Measurements from ENCODE around the gene WNK4.

The WNK4 gene

DNA sequence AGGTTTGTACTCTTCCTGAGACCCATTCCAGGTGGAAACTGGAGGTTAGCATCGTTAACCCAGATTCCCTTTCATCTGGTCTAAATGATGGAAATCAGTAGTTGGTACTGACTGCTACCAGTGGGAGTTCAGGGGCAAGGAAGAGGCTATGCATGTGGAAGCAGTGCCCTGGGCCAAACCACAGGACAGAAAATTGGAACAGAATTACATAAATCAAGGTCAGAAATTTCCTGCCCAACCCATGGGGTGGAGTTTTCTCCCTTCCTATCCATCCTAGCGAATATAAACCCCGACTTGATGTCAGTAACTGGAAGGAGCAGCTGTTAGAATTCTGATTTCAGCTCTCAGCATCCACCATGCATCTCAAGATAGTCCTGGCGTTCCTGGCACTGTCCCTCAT is 63.9 kb downstream of the WNK4 start, which contains the start of gene AOC2:
AOC2 (plus strand) TSS at position 310 of the 400 bp plus-strand sequence; CDS start at position 357, 47 bp downstream.
- no peak within 1 kb of the TSS for H3K14ac ChIP-seq (ENCODE audit: low read length)
- no peaks in the 10 kb centered on the region for H3K27me3 ChIP-seq (ENCODE audit: control insufficient read depth in 3 of 3, insufficient read depth in 3 of 3, low read depth in 1 of 3, low read length in 3 of 3)
- no peak within 1 kb of the TSS for H4K91ac ChIP-seq (ENCODE audit: low read depth, low read length, poor library complexity)
- no peak within 1 kb of the TSS for H2BK15ac ChIP-seq (ENCODE audit: low read length)
- no peak within 1 kb of the TSS for H3K4me3 ChIP-seq (ENCODE audit: low read length in 2 of 2)
- no peak within 1 kb of the TSS for H3K18ac ChIP-seq (ENCODE audit: low read length)
- H4K8ac ChIP-seq (ENCODE audit: low read depth, low read length): no peak within 1 kb of the TSS
- no peak within 1 kb of the TSS for H3K27ac ChIP-seq (replicated peaks; ENCODE audit: low read length)
- H3K23ac ChIP-seq (ENCODE audit: low read depth, low read length, poor library complexity): no peak within 1 kb of the TSS
- DNase-seq (ENCODE audit: low spot score): no peak
- H3K36me3 ChIP-seq (replicated peaks in 1 of 2; ENCODE audit: control insufficient read depth in 2 of 2, insufficient read depth in 2 of 2, low read length in 2 of 2): peaks cover 33 to 65% of the 10 kb centered on the region in 2 donors
- no CpG with 5 or more reads among the region's 4 CpGs for WGBS, 2 donors (ENCODE audit: extremely low coverage in 2 of 2, insufficient read length in 2 of 2, insufficient replicate concordance in 1 of 2)
- no peak within 1 kb of the TSS for H2AFZ ChIP-seq (ENCODE audit: low read length)
- H3K4me2 ChIP-seq (ENCODE audit: insufficient read depth, low read length, poor library complexity, severe bottlenecking): no peak within 1 kb of the TSS
- no peak within 1 kb of the TSS for H2BK120ac ChIP-seq (ENCODE audit: low read depth, low read length)
- no peak within 1 kb of the TSS for H2BK5ac ChIP-seq (ENCODE audit: low read length)
- no peak within 1 kb of the TSS for H2AK5ac ChIP-seq (ENCODE audit: low read depth, low read length)
- H3K9ac ChIP-seq (ENCODE audit: low read depth, low read length, poor library complexity): no peak within 1 kb of the TSS
- H3K79me1 ChIP-seq (ENCODE audit: low read depth, low read length): no peaks in the 10 kb centered on the region
- H2BK12ac ChIP-seq (ENCODE audit: low read length): no peak within 1 kb of the TSS
- H3K4ac ChIP-seq (ENCODE audit: low read length): no peak within 1 kb of the TSS
- no peaks in the 10 kb centered on the region for H3K4me1 ChIP-seq (ENCODE audit: control insufficient read depth in 2 of 2, insufficient read depth in 1 of 2, low read depth in 1 of 2, low read length in 2 of 2)
- H3K9me3 ChIP-seq (replicated peaks in 1 of 2; ENCODE audit: control insufficient read depth in 2 of 2, insufficient read depth in 1 of 2, low read depth in 1 of 2, low read length in 2 of 2): no peaks in the 10 kb centered on the region

DNA sequence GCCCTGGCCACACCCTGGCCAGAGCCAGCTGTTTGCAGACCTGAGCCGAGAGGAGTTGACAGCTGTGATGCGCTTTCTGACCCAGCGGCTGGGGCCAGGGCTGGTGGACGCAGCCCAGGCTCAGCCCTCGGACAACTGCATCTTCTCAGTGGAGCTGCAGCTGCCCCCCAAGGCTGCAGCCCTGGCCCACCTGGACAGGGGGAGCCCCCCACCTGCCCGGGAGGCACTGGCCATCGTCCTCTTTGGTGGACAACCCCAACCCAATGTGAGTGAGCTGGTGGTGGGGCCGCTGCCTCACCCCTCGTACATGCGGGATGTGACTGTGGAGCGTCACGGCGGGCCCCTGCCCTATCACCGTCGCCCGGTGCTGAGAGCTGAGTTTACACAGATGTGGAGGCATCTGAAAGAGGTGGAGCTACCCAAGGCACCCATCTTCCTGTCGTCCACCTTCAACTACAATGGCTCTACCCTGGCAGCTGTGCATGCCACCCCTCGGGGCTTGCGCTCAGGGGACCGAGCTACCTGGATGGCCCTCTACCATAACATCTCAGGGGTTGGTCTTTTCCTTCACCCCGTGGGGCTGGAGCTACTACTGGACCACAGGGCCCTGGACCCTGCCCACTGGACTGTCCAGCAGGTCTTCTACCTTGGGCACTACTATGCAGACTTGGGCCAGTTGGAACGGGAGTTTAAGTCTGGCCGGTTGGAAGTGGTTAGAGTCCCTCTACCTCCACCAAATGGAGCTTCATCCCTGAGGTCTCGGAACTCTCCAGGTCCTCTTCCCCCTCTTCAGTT is 64.5 kb downstream of the WNK4 start:
- Histone ChIP-seq H3K4me2 (ENCODE audit: insufficient read depth, low read length, poor library complexity, severe bottlenecking) (no peak overlapping the region), H3K27ac (replicated peaks; ENCODE audit: low read length) (no peak overlapping the region), H3K4me1 (ENCODE audit: control insufficient read depth in 2 of 2, insufficient read depth in 1 of 2, low read depth in 1 of 2, low read length in 2 of 2) (no peaks in the 10 kb centered on the region), H3K79me1 (ENCODE audit: low read depth, low read length) (no peaks in the 10 kb centered on the region), H3K4ac (ENCODE audit: low read length) (no peak overlapping the region), H3K27me3 (ENCODE audit: control insufficient read depth in 3 of 3, insufficient read depth in 3 of 3, low read depth in 1 of 3, low read length in 3 of 3) (no peaks in the 10 kb centered on the region), H2AFZ (ENCODE audit: low read length) (no peak overlapping the region), H3K9ac (ENCODE audit: low read depth, low read length, poor library complexity) (no peak overlapping the region), H2BK120ac (ENCODE audit: low read depth, low read length) (no peak overlapping the region), H2BK15ac (ENCODE audit: low read length) (no peak overlapping the region), H2BK12ac (ENCODE audit: low read length) (no peak overlapping the region), H3K9me3 (replicated peaks in 1 of 2; ENCODE audit: control insufficient read depth in 2 of 2, insufficient read depth in 1 of 2, low read depth in 1 of 2, low read length in 2 of 2) (no peaks in the 10 kb centered on the region), H3K36me3 (replicated peaks in 1 of 2; ENCODE audit: control insufficient read depth in 2 of 2, insufficient read depth in 2 of 2, low read length in 2 of 2) (peaks cover 31 to 60% of the 10 kb centered on the region in 2 donors), H2AK5ac (ENCODE audit: low read depth, low read length) (no peak overlapping the region), H4K91ac (ENCODE audit: low read depth, low read length, poor library complexity) (no peak overlapping the region), H3K14ac (ENCODE audit: low read length) (no peak overlapping the region), H2BK5ac (ENCODE audit: low read length) (no peak overlapping the region), H3K23ac (ENCODE audit: low read depth, low read length, poor library complexity) (no peak overlapping the region), H4K8ac (ENCODE audit: low read depth, low read length) (no peak overlapping the region), H3K4me3 (ENCODE audit: low read length in 2 of 2) (no peak overlapping the region), H3K18ac (ENCODE audit: low read length) (no peak overlapping the region)
- no peak for DNase-seq (ENCODE audit: low spot score)
- WGBS, 2 donors (ENCODE audit: extremely low coverage in 2 of 2, insufficient read length in 2 of 2, insufficient replicate concordance in 1 of 2): no CpG with 5 or more reads among the region's 24 CpGs

DNA sequence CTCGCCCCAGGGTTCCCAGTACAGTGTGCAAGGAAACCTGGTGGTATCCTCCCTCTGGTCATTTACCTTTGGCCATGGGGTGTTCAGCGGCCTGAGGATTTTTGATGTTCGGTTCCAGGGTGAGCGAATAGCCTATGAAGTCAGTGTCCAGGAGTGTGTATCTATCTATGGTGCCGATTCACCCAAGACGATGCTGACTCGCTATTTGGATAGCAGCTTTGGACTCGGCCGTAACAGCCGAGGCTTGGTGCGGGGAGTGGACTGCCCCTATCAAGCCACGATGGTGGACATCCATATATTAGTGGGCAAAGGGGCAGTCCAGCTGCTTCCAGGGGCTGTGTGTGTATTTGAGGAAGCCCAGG is 65.1 kb downstream of the WNK4 start:
- Histone ChIP-seq H2BK120ac (ENCODE audit: low read depth, low read length) (no peak overlapping the region), H2BK15ac (ENCODE audit: low read length) (no peak overlapping the region), H2BK5ac (ENCODE audit: low read length) (peak overlapping the region; percentile 21), H2BK12ac (ENCODE audit: low read length) (no peak overlapping the region), H3K23ac (ENCODE audit: low read depth, low read length, poor library complexity) (no peak overlapping the region), H3K79me1 (ENCODE audit: low read depth, low read length) (no peaks in the 10 kb centered on the region), H3K4me3 (ENCODE audit: low read length in 2 of 2) (no peak overlapping the region), H3K18ac (ENCODE audit: low read length) (no peak overlapping the region), H2AK5ac (ENCODE audit: low read depth, low read length) (no peak overlapping the region), H3K27ac (replicated peaks; ENCODE audit: low read length) (no peak overlapping the region), H3K4ac (ENCODE audit: low read length) (no peak overlapping the region), H3K36me3 (replicated peaks in 1 of 2; ENCODE audit: control insufficient read depth in 2 of 2, insufficient read depth in 2 of 2, low read length in 2 of 2) (peaks cover 31 to 57% of the 10 kb centered on the region in 2 donors), H3K14ac (ENCODE audit: low read length) (no peak overlapping the region), H3K9me3 (replicated peaks in 1 of 2; ENCODE audit: control insufficient read depth in 2 of 2, insufficient read depth in 1 of 2, low read depth in 1 of 2, low read length in 2 of 2) (no peaks in the 10 kb centered on the region), H3K4me1 (ENCODE audit: control insufficient read depth in 2 of 2, insufficient read depth in 1 of 2, low read depth in 1 of 2, low read length in 2 of 2) (no peaks in the 10 kb centered on the region), H2AFZ (ENCODE audit: low read length) (no peak overlapping the region), H3K4me2 (ENCODE audit: insufficient read depth, low read length, poor library complexity, severe bottlenecking) (no peak overlapping the region), H4K8ac (ENCODE audit: low read depth, low read length) (no peak overlapping the region), H4K91ac (ENCODE audit: low read depth, low read length, poor library complexity) (no peak overlapping the region), H3K9ac (ENCODE audit: low read depth, low read length, poor library complexity) (no peak overlapping the region), H3K27me3 (ENCODE audit: control insufficient read depth in 3 of 3, insufficient read depth in 3 of 3, low read depth in 1 of 3, low read length in 3 of 3) (no peaks in the 10 kb centered on the region)
- no peak for DNase-seq (ENCODE audit: low spot score)
- WGBS, 2 donors (ENCODE audit: extremely low coverage in 2 of 2, insufficient read length in 2 of 2, insufficient replicate concordance in 1 of 2): no CpG with 5 or more reads among the region's 12 CpGs

DNA sequence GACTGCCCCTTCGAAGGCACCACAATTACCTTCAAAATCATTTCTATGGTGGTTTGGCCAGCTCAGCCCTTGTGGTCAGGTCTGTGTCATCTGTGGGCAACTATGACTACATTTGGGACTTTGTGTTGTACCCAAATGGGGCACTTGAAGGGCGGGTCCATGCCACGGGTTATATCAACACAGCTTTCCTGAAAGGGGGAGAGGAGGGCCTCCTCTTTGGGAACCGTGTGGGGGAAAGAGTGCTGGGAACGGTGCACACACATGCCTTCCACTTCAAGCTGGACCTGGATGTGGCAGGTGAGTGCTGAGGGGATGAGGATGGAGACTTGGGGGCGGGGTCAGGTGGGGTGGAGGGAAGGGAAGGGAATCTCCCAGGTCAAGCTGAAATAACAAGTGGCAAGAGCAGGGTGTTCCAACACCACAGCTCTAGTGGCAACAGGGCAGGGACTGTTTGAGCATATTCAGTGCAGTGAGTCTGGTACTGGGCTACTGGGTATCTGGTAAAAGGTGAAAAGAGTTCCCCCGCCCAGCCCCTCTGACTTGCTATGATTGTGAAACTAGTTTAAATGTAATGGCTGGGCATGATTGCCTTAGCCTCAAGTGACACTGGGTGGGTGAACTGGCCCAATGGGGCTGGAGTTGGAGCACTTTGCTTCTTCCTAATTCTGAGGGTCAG is 65.6 kb downstream of the WNK4 start:
- no peak for DNase-seq (ENCODE audit: low spot score)
- no peak overlapping the region for H3K9ac ChIP-seq (ENCODE audit: low read depth, low read length, poor library complexity)
- H2AFZ ChIP-seq (ENCODE audit: low read length): no peak overlapping the region
- H3K9me3 ChIP-seq (replicated peaks in 1 of 2; ENCODE audit: control insufficient read depth in 2 of 2, insufficient read depth in 1 of 2, low read depth in 1 of 2, low read length in 2 of 2): no peaks in the 10 kb centered on the region
- H3K14ac ChIP-seq (ENCODE audit: low read length): no peak overlapping the region
- no peak overlapping the region for H2BK120ac ChIP-seq (ENCODE audit: low read depth, low read length)
- no peak overlapping the region for H3K18ac ChIP-seq (ENCODE audit: low read length)
- H3K4ac ChIP-seq (ENCODE audit: low read length): no peak overlapping the region
- H3K27ac ChIP-seq (replicated peaks; ENCODE audit: low read length): no peak overlapping the region
- H3K4me2 ChIP-seq (ENCODE audit: insufficient read depth, low read length, poor library complexity, severe bottlenecking): no peak overlapping the region
- H2BK15ac ChIP-seq (ENCODE audit: low read length): no peak overlapping the region
- H4K91ac ChIP-seq (ENCODE audit: low read depth, low read length, poor library complexity): no peak overlapping the region
- H3K4me1 ChIP-seq (ENCODE audit: control insufficient read depth in 2 of 2, insufficient read depth in 1 of 2, low read depth in 1 of 2, low read length in 2 of 2): no peaks in the 10 kb centered on the region
- H3K23ac ChIP-seq (ENCODE audit: low read depth, low read length, poor library complexity): no peak overlapping the region
- H3K27me3 ChIP-seq (ENCODE audit: control insufficient read depth in 3 of 3, insufficient read depth in 3 of 3, low read depth in 1 of 3, low read length in 3 of 3): no peaks in the 10 kb centered on the region
- no CpG with 5 or more reads among the region's 7 CpGs for WGBS, 2 donors (ENCODE audit: extremely low coverage in 2 of 2, insufficient read length in 2 of 2, insufficient replicate concordance in 1 of 2)
- no peaks in the 10 kb centered on the region for H3K79me1 ChIP-seq (ENCODE audit: low read depth, low read length)
- no peak overlapping the region for H2BK12ac ChIP-seq (ENCODE audit: low read length)
- H3K36me3 ChIP-seq (replicated peaks in 1 of 2; ENCODE audit: control insufficient read depth in 2 of 2, insufficient read depth in 2 of 2, low read length in 2 of 2): peaks cover 31 to 53% of the 10 kb centered on the region in 2 donors
- H4K8ac ChIP-seq (ENCODE audit: low read depth, low read length): no peak overlapping the region
- no peak overlapping the region for H3K4me3 ChIP-seq (ENCODE audit: low read length in 2 of 2)
- peak overlapping the region; percentile 21 for H2BK5ac ChIP-seq (ENCODE audit: low read length)
- H2AK5ac ChIP-seq (ENCODE audit: low read depth, low read length): no peak overlapping the region

All from neuronal stem cell (in vitro differentiated cells).